GM18526 (cell line): Measurements from ENCODE around the gene PLK1.

Source experiments
- POLR2A ChIP-seq: IDR thresholded peaks from 3 replicates; pipeline ENCODE4 v1.6.1; 2011; ENCODE audit not compliant: insufficient read length; ENCODE audit errors: extremely low read depth

The PLK1 gene

DNA sequence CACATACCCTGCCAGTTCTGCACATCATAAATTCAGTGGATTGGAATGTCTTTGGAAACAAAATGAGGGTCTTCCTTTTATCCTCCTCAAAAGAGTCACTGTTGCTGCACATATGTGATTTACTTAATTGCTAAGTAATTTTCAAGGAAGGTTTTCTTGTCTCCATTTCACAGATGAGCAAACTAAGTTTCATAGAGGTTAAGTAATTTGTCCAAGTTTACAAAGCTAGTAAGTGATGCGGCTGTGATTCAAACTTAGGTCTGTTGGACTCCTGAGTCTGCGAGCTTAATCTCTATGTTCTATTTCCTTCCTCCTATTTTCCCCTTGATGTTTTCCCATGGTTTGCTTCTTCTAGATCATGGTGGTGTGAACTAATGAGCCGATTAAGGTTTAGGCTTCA, 48.0 kb downstream of the PLK1 start:
- no peak for TF ChIP-seq POLR2A

DNA sequence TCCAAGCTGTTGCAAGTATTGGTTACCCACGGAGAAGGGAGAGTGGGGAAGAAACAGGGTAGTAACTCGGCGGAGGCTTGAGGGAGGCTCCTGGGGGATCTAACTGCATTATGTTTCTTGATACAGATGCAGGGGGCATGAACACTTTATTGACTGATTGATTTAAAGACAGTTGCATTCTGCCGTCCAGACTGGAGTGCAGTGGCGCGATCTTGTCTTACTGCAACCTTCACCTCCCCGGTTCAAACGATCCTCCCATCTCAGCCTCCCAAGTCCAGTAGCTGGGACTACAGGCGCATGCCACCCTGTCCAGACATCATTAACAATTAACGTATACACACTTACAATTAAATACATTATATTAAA, 49.4 kb downstream of the PLK1 start:
- no peak for TF ChIP-seq POLR2A

DNA sequence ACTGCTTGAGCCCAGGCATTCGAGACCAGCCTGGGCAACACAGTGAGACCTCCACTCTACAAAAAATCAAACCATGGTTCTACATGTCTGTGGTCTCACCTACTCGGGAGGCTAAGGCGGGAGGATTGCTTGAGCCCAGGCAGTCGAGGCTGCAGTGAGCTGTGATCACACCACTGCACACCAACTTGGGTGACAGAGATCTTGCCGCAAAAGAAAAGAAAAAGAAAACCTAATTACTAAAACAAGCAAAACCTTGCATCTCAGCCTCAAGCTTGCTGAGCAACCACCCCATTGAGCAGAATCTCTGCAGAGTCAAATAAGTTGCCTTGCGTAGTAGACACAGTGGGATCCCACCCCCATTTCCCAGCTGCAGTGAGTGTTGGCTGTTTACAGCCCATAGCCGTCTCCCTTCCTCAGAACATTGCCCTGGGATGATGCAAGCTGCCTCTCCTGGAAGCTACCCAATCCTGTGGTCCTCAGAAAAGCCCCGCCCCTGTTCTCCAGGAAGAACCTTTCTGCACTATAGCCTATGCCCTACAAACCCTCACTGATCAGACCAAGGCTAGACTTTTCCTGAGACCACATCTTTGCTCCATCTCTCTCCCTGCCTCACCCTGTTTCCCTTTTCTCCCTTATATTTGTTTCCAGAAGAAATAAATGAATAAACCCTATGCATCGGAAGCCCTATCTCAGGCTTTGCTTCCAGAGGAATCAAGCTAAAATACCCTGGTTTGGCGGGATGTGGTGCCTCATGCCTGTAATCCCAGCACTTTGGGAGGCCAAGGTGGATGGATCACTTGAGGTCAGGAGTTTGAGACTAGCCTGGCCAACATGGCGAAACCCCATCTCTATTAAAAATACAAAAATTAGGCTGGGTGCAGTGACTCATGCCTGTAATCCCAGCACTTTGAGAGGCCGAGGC, 51.1 kb downstream of the PLK1 start:
- no peak for TF ChIP-seq POLR2A

DNA sequence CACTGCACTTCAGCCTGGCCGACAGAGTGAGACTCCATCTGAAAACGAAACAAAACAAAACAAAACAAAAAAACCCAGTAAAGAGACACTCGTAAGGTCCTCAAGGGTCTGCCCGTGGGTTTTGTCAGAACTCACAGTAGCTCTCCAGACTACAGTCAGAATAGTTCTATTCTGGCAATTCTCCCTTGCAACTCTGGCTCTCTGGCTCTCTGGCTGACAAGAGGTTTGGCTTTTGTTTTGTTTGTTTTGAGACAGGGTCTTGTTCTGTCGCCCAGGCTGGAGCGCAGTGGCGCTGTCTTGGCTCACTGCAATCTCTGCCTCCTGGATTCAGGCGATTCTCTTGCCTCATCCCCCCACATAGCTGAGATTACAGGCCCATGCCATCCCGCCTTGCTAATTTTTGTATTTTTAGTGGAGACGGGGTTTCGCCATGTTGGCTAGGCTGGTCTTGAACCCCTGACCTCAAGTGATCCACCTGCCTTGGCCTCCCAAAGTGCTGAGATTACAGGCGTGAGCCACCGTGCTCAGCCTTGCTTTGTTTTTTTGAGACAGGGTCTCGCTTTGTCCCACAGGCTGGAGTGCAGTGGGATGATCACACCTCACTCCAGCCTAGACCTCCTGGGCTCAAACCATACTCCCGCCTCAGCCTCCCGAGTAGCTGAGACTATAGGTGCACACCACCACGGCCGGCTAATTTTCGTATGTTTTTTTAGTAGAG, 55.6 kb downstream of the PLK1 start:
- no peak for TF ChIP-seq POLR2A

DNA sequence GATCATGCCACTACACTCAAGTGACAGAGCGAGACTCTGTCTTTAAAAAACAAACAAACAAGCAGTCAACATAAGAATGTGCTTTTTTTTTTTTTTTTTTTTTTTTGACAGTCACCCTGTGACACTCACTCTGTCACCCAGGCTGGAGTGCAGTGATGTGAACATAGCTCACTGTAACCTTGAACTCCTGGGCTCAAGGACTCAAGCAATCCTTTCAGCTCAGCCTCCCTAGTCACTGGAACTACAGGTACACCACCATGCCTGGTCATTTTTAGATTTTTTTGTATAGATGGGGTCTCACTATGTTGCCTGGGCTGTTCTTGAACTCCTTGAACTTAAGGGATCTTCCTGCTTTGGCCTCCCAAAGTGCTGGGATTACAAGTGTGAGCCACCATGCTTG, 60.8 kb downstream of the PLK1 start:
- TF ChIP-seq POLR2A = no peak
